Stimulated activated memory B cell treated with anti-CD40 and anti-IgM and Interleukin-4, amounts not matched to agents 10 μg/mL and 1 μg/mL and 100 μg/mL, for 72 hours (primary cell): ENCODE data around the gene CNGA1.
"Not testable (repeated sequence)": the region's sequence is repeated elsewhere in the genome, so short reads cannot be mapped to it uniquely, and the experiment has no call there.

Experiments
- ATAC-seq: fragments of 150-1000 bp; cut with Tn5 transposase; 2 replicates; pipeline ENCODE4 v1.10.0; 2021
- H3K27ac Mint-ChIP-seq: one replicate; pipeline ENCODE4 v1.8.0; 2022; ENCODE audit warnings: mild to moderate bottlenecking, mixed read lengths
- H3K27me3 Mint-ChIP-seq: one replicate; pipeline ENCODE4 v1.8.0; 2022; ENCODE audit warnings: mixed read lengths
- H3K36me3 Mint-ChIP-seq: one replicate; pipeline ENCODE4 v1.8.0; 2022; ENCODE audit warnings: mixed read lengths
- H3K4me1 Mint-ChIP-seq: one replicate; pipeline ENCODE4 v1.8.0; 2022; ENCODE audit warnings: mixed read lengths
- H3K4me3 Mint-ChIP-seq: one replicate; pipeline ENCODE4 v1.8.0; 2022; ENCODE audit warnings: mild to moderate bottlenecking, moderate library complexity, mixed read lengths
- H3K9me3 Mint-ChIP-seq: one replicate; pipeline ENCODE4 v1.8.0; 2022; ENCODE audit warnings: mixed read lengths

The CNGA1 gene

DNA sequence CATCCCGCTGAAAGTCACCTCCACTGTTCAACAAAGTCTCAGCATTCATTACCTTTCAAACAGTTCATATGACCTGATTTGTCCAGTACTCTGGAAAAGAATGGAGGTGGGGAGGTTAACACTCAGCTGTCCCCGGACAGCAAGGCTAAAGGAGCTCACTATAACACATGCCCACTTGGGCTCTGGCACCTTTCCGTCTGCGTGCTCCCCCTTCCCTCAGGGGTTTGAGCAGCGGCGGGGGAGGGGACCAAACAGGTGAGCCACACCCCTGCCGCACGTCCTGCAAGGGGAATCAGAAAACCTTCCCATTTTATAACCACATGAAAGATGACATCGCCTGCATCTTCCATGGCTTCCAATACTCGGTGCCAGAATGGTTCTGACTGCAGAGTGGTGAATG is 62.2 kb downstream of the CNGA1 start:
- Mint-ChIP-seq H3K27me3 (peaks cover 26% of the 10 kb centered on the region), H3K4me1 (peaks cover 6% of the 10 kb centered on the region), H3K36me3 (no peaks in the 10 kb centered on the region), H3K27ac (no peak overlapping the region), H3K9me3 (peaks cover 4% of the 10 kb centered on the region), H3K4me3 (no peak overlapping the region)
- no peak for ATAC-seq

- H3K9me3 Mint-ChIP-seq, result peaks cover 4% of the 10 kb centered on the region
- H3K4me1 Mint-ChIP-seq, result peaks cover 6% of the 10 kb centered on the region
- H3K36me3 Mint-ChIP-seq, result no peaks in the 10 kb centered on the region
- H3K4me3 Mint-ChIP-seq, result no peak overlapping the region
- ATAC-seq, result no peak
- H3K27me3 Mint-ChIP-seq, result peaks cover 10% of the 10 kb centered on the region
- H3K27ac Mint-ChIP-seq, result no peak overlapping the region
Measured at GRCh38 chr4:47945930-47946726, 70.4 kb downstream of the CNGA1 start.

GRCh38 chr4:47942081-47942819 is 74.2 kb downstream of the CNGA1 start:
- H3K4me3 Mint-ChIP-seq, result no peak overlapping the region
- no peak overlapping the region for H3K27ac Mint-ChIP-seq
- no peak for ATAC-seq
- H3K27me3 Mint-ChIP-seq, result no peaks in the 10 kb centered on the region
- no peaks in the 10 kb centered on the region for H3K36me3 Mint-ChIP-seq
- no peaks in the 10 kb centered on the region for H3K9me3 Mint-ChIP-seq
- no peaks in the 10 kb centered on the region for H3K4me1 Mint-ChIP-seq

DNA sequence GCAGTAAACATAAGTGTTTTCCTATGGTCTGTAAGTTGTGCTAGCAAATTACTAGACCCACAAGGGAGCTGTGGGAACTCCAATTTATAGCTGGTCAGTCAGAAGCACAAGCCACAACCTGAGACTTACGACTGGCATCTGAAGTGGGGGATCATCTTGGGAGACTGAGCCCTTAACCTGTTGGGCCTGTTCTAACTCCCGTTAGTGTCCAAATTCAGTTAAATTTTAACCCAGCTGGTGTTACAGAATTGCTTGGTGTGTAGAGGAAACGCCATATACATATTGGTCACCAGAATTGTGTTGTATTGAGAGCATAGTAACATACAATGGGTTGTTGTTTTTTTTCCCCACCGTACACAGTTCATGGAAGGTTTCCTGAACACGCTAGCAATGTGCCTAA is 77.0 kb downstream of the CNGA1 start:
- Mint-ChIP-seq H3K27me3 (no peaks in the 10 kb centered on the region), H3K36me3 (no peaks in the 10 kb centered on the region), H3K27ac (no peak overlapping the region), H3K4me1 (no peaks in the 10 kb centered on the region), H3K4me3 (no peak overlapping the region), H3K9me3 (no peaks in the 10 kb centered on the region)
- ATAC-seq, result no peak

GRCh38 chr4:47936336-47936735 is 80.1 kb downstream of the CNGA1 start:
- Mint-ChIP-seq H3K4me3 (no peak overlapping the region), H3K4me1 (no peaks in the 10 kb centered on the region), H3K27me3 (no peaks in the 10 kb centered on the region), H3K36me3 (no peaks in the 10 kb centered on the region), H3K9me3 (no peaks in the 10 kb centered on the region), H3K27ac (no peak overlapping the region)
- no peak for ATAC-seq

DNA sequence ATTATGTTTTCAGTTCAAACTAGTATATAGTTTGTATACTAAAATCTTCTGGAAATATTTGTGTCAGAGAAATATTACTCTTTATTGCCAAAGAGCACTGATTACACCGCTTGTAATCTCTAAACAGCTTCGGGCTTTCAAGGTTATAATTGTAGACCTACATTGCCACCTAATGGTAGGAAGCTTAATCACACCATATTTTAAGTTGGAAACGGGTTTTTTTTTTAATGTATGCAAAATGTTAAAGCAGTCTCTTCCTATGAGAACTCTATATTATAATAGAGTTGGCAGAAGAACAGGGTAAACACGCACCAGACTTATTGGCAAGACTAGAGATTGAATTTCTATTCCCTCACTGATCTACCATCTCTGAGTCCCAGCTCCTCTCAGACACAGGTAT is 82.6 kb downstream of the CNGA1 start:
- ATAC-seq, result no peak
- H3K4me3 Mint-ChIP-seq, result no peak overlapping the region
- no peaks in the 10 kb centered on the region for H3K36me3 Mint-ChIP-seq
- no peak overlapping the region for H3K27ac Mint-ChIP-seq
- H3K4me1 Mint-ChIP-seq, result peaks cover 11% of the 10 kb centered on the region
- H3K27me3 Mint-ChIP-seq, result no peaks in the 10 kb centered on the region
- H3K9me3 Mint-ChIP-seq, result no peaks in the 10 kb centered on the region

- Mint-ChIP-seq H3K36me3 (no peaks in the 10 kb centered on the region), H3K4me1 (peaks cover 24% of the 10 kb centered on the region), H3K27ac (no peak overlapping the region), H3K4me3 (no peak overlapping the region), H3K27me3 (peaks cover 9% of the 10 kb centered on the region), H3K9me3 (no peaks in the 10 kb centered on the region)
- no peak for ATAC-seq
Measured at GRCh38 chr4:47930971-47931804, 85.3 kb downstream of the CNGA1 start.

- no peaks in the 10 kb centered on the region for H3K36me3 Mint-ChIP-seq
- H3K9me3 Mint-ChIP-seq, result no peaks in the 10 kb centered on the region
- no peak overlapping the region for H3K4me3 Mint-ChIP-seq
- H3K27me3 Mint-ChIP-seq, result peaks cover 9% of the 10 kb centered on the region
- H3K27ac Mint-ChIP-seq, result no peak overlapping the region
- peaks cover 24% of the 10 kb centered on the region for H3K4me1 Mint-ChIP-seq
- peak; percentile 71 for ATAC-seq
Measured at GRCh38 chr4:47929682-47930201, 86.7 kb downstream of the CNGA1 start.

DNA sequence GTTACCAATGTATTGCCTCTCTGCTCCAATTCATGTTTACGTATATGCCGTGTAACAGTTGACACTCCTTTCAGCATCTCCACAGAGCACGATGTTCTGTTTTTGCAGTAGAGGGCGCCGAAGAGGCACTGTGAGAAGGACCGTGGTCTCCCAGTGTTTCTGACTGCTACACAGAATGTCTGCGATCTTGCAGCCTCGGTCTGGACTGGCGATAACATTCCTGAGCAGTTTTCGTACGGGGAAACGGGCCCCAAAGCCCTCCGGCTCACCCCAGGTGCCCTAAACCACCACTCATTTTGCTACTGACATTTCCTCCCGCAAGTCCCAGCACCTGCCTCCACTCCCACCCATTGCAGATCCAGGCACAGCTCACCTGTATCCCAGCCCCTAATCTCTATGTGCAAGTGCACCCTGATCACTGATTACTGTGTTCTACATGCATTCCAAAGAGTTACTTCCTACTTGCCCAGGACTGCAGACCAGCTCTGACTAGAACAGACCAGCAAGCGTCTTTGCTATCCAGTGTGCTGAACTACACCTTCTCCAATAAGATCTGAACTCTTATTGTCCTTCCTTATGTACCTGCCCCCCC is 89.7 kb downstream of the CNGA1 start:
- ATAC-seq, result peak; percentile 79

DNA sequence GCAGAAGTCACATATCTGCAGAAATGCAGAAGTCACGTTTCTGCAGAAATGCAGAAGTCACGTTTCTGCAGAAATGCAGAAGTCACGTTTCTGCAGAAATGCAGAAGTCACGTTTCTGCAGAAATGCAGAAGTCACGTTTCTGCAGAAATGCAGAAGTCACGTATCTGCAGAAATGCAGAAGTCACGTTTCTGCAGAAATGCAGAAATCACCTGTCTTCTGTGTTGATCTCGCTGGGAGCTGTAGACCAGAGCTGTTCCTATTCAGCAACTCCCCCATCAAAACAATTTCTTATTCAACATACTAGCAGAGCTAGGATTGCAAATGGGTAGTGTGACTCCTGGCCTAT is 93.2 kb downstream of the CNGA1 start:
- not testable (repeated sequence) for H3K36me3 Mint-ChIP-seq, ATAC-seq, H3K4me1 Mint-ChIP-seq

More for the DNA sequence above, 89.7 kb downstream of the CNGA1 start:
- no peaks in the 10 kb centered on the region for H3K9me3 Mint-ChIP-seq
- H3K36me3 Mint-ChIP-seq, result no peaks in the 10 kb centered on the region
- peak overlapping the region; percentile 22 for H3K4me3 Mint-ChIP-seq
- H3K27ac Mint-ChIP-seq, result no peak overlapping the region
- peaks cover 9% of the 10 kb centered on the region for H3K27me3 Mint-ChIP-seq
- H3K4me1 Mint-ChIP-seq, result peaks cover 24% of the 10 kb centered on the region

DNA sequence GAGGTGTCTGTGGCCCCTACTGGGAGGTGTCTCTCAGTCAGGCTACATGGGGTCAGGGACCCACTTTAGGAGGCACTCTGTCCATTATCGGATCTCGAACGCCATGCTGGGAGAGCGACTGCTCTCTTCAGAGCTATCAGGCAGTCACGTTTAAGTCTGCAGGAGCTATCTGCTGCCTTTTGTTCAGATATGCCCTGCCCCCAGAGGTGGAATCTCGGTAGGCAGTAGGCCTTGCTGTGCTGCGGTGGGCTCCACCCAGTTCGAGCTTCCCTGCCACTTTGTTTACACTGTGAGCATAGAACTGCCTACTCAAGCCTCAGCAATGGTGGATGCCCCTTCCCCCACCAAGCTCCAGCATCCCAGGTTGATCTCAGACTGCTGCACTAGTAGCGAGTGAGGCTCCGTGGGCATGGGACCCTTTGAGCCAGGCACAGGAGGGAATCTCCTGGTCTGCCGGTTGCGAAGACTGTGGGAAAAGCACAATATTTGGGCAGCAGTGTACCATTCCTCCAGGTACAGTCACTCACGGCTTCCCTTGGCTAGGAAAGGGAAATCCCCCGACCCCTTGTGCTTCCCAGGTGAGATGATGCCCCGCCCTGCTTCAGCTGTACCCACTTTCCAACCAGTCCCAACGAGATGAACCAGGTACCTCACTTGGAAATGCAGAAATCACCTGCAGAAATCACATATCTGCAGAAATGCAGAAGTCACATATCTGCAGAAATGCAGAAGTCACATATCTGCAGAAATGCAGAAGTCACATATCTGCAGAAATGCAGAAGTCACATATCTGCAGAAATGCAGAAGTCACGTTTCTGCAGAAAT is 93.8 kb downstream of the CNGA1 start:
- H3K36me3 Mint-ChIP-seq, H3K27me3 Mint-ChIP-seq, H3K9me3 Mint-ChIP-seq, H3K4me1 Mint-ChIP-seq, H3K4me3 Mint-ChIP-seq, H3K27ac Mint-ChIP-seq, ATAC-seq: not testable (repeated sequence)

More for the DNA sequence above, 93.2 kb downstream of the CNGA1 start:
- H3K27ac Mint-ChIP-seq, result peak overlapping the region; percentile 22
- not testable (repeated sequence) for H3K4me3 Mint-ChIP-seq, H3K27me3 Mint-ChIP-seq, H3K9me3 Mint-ChIP-seq

- not testable (repeated sequence) for H3K4me3 Mint-ChIP-seq, ATAC-seq, H3K27me3 Mint-ChIP-seq, H3K36me3 Mint-ChIP-seq, H3K9me3 Mint-ChIP-seq, H3K27ac Mint-ChIP-seq
- H3K4me1 Mint-ChIP-seq, result peaks cover 22% of the 10 kb centered on the region
Measured at GRCh38 chr4:47917163-47917562, 99.3 kb downstream of the CNGA1 start.

DNA sequence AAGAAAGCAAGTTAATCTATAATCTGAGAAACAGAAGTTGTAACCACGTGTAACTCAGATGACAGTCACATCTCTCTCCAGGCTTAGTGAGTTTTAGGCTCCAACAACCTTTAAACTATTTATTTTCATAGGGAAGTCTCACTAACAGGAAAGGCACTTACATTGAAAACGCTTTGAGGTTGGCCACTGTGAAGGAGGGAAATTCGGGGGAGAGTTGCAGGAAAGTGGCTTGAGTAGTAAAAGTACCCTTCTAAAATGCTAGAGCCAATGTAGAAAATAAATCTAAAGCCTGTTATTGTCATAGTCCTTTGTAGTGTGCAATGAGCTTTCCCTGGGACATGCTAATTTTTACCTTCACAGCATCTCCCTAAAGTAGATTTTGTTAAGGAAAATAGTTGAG is 101.1 kb downstream of the CNGA1 start:
- Mint-ChIP-seq H3K4me3 (peak overlapping the region; percentile 93), H3K27me3 (no peaks in the 10 kb centered on the region), H3K36me3 (peaks cover 11% of the 10 kb centered on the region), H3K27ac (peak overlapping the region; percentile 89), H3K9me3 (no peaks in the 10 kb centered on the region), H3K4me1 (peaks cover 28% of the 10 kb centered on the region)
- ATAC-seq, result no peak

GRCh38 chr4:47914926-47915237 is 101.6 kb downstream of the CNGA1 start:
- no peak for ATAC-seq
- Mint-ChIP-seq H3K27ac (peak overlapping the region; percentile 89), H3K27me3 (no peaks in the 10 kb centered on the region), H3K36me3 (peaks cover 16% of the 10 kb centered on the region), H3K4me3 (peak overlapping the region; percentile 93), H3K9me3 (no peaks in the 10 kb centered on the region), H3K4me1 (peaks cover 28% of the 10 kb centered on the region)
